ENCODE results near the gene CENPE. TPM values are rescaled to one million over a fixed set of nuclear protein-coding genes. Genes with fewer than 3 reads are reported as not detected.

Gene CENPE
- total and polyA plus RNA-seq, 7 experiments from 2014 or later, result 0.10 to 35.8 (median 1.3) TPM

DNA sequence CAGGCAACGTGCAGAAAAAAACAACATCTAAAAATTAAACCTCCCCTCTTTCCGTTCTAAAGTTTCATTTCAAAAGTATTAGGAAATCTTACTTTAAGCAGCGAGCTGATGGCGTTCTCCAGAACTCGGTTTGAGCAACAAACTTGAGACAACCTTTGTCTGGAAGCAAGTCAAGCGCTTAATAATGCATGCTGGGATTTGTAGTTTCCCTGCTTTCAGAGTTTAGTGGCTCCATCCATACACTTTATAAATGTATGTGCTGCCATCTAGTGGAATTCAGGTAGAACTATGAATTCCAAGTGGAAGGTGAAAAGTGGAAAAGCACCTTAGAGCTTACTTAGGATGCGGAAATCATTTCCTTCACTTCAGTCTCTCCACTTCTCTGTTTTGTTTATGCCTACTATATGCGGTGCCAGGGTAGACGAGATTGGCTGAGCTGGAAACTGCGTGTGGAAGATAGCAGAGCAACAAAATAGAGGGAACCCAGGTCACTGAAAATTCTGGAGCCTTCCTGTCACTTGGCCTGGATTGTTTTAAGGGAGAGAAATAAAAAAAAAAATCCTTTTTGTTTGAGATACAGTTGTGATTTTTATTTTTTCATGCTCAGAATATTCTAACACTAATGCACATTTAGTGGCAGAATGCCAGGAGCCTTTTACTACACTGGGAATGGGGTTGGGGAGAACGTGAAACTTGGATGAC is 98.3 kb downstream of the CENPE start, which contains the start of gene BDH2:
Gene BDH2, minus strand, starts transcription at position 144 of the 702 bp plus-strand sequence. CDS start 3,580 bp downstream, outside the sequence.
- H3K27me3 ChIP-seq (ENCODE audit: control insufficient read depth in 2 of 2, insufficient read depth in 2 of 2, low read length in 2 of 2), result no peaks in the 10 kb centered on the region
- CTCF ChIA-PET, result interaction anchor here (0.5 to 2.8 kb wide), 9 partner anchors 8 to 669 kb away, joined by 3 to 17 read pairs (median 3); no protein-coding TSS in a partner anchor
- Mint-ChIP-seq H3K27me3 (no peaks in the 10 kb centered on the region), H3K4me1 (peaks cover 22 to 45% (median 34%) of the 10 kb centered on the region in 7 donors), H3K27ac (peak within 1 kb of the TSS; percentile 81 to 95 (median 92)), H3K36me3 (peaks cover 0 to 12% (median 0%) of the 10 kb centered on the region in 5 donors), H3K9me3 (no peaks in the 10 kb centered on the region), H3K4me3 (peak within 1 kb of the TSS; percentile 88 to 100 (median 94))
- H3K4me3 ChIP-seq (ENCODE audit: low read length), result peak within 1 kb of the TSS; percentile 62
- no peaks in the 10 kb centered on the region for H3K9me3 ChIP-seq (ENCODE audit: control insufficient read depth in 2 of 3, low read length in 3 of 3)
- ATAC-seq (peak; percentile 100), DNase-seq (peak in 7 of 9 donors; percentile 72 to 86 (median 83))
- peak within 1 kb of the TSS; percentile 69 for H3K27ac ChIP-seq (ENCODE audit: low read depth, low read length)
- POLR2A ChIA-PET, result interaction anchor here (0.7 to 2.1 kb wide), 5 partner anchors 23 to 273 kb away, joined by 4 to 12 read pairs (median 4); partner anchors contain the start of genes SLC9B2 and UBE2D3
- H3K36me3 ChIP-seq (ENCODE audit: control insufficient read depth in 2 of 3, insufficient read depth in 3 of 3, low read length in 3 of 3), result no peaks in the 10 kb centered on the region
- peaks cover 4 to 11% of the 10 kb centered on the region in 2 donors for H3K4me1 ChIP-seq (ENCODE audit: control insufficient read depth in 2 of 2, insufficient read depth in 2 of 2, low read length in 2 of 2)
- intact Hi-C loops (cut with micrococcal nuclease), result loop anchor here (1.0 to 10.0 kb wide), 25 partner anchors 9 to 1935 kb away; partner anchors contain the start of genes CISD2 (in 2 of the 2), NFKB1 (in 2 of the 2), SLC39A8 (in 2 of the 2) and SLC9B1 (in 2 of the 2)

- CTCF ChIA-PET, result interaction anchor here (0.6 to 1.7 kb wide), 7 partner anchors 56 to 668 kb away, joined by 3 to 6 read pairs (median 3); no protein-coding TSS in a partner anchor
- ATAC-seq (no peak), DNase-seq (peak in 1 of 9 donors; percentile 2)
- no peaks in the 10 kb centered on the region for H3K9me3 ChIP-seq (ENCODE audit: control insufficient read depth in 2 of 3, low read length in 3 of 3)
- intact Hi-C loops (cut with micrococcal nuclease), result loop anchor here (1.0 to 10.0 kb wide), 25 partner anchors 8 to 1934 kb away; partner anchors contain the start of genes CISD2 (in 2 of the 2), NFKB1 (in 2 of the 2), SLC39A8 (in 2 of the 2) and SLC9B1 (in 2 of the 2)
- H3K4me1 Mint-ChIP-seq, result peaks cover 22 to 45% (median 34%) of the 10 kb centered on the region in 7 donors
- peaks cover 0 to 16% (median 3%) of the 10 kb centered on the region in 5 donors for H3K36me3 Mint-ChIP-seq
- H3K4me3 Mint-ChIP-seq, result peak overlapping the region; percentile 88 to 100 (median 94)
- no peaks in the 10 kb centered on the region for H3K9me3 Mint-ChIP-seq
- peaks cover 4 to 11% of the 10 kb centered on the region in 2 donors for H3K4me1 ChIP-seq (ENCODE audit: control insufficient read depth in 2 of 2, insufficient read depth in 2 of 2, low read length in 2 of 2)
- peak overlapping the region; percentile 81 to 95 (median 92) for H3K27ac Mint-ChIP-seq
- POLR2A ChIA-PET, result interaction anchor here (0.8 to 2.1 kb wide), 2 partner anchors 22 to 227 kb away, joined by 4 to 12 read pairs; partner anchors contain the start of gene SLC9B2
- H3K36me3 ChIP-seq (ENCODE audit: control insufficient read depth in 2 of 3, insufficient read depth in 3 of 3, low read length in 3 of 3), result no peaks in the 10 kb centered on the region
- no peaks in the 10 kb centered on the region for H3K27me3 Mint-ChIP-seq
- H3K27me3 ChIP-seq (ENCODE audit: control insufficient read depth in 2 of 2, insufficient read depth in 2 of 2, low read length in 2 of 2), result no peaks in the 10 kb centered on the region
- peak overlapping the region; percentile 69 for H3K27ac ChIP-seq (ENCODE audit: low read depth, low read length)
- peak overlapping the region; percentile 62 for H3K4me3 ChIP-seq (ENCODE audit: low read length)
Observed at GRCh38 chr4:103098756-103099440, 99.2 kb downstream of the CENPE start.

DNA sequence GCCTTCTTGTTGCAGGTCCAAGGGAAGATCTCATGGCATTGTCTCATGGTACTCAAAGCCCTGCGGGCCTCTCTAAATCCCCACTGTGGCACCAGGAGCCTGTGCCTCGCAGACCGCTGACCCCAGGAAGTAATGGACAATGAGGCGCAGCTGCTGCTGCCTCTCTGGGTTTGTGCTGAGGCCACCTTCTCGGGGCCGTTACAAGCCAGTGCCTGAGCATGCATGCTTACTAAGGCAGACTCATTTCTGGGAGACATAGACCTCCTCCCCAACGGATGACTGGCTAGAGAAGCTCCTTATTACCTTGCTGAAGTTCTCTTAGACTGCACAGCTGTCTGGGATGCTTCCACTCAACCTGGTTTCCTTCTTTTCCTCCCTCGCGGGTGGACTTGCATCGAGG is 99.8 kb downstream of the CENPE start:
- Histone ChIP-seq H3K4me3 (ENCODE audit: low read length) (peak overlapping the region; percentile 62), H3K9me3 (ENCODE audit: control insufficient read depth in 2 of 3, low read length in 3 of 3) (no peaks in the 10 kb centered on the region), H3K27ac (ENCODE audit: low read depth, low read length) (no peak overlapping the region), H3K36me3 (ENCODE audit: control insufficient read depth in 2 of 3, insufficient read depth in 3 of 3, low read length in 3 of 3) (no peaks in the 10 kb centered on the region), H3K27me3 (ENCODE audit: control insufficient read depth in 2 of 2, insufficient read depth in 2 of 2, low read length in 2 of 2) (no peaks in the 10 kb centered on the region), H3K4me1 (ENCODE audit: control insufficient read depth in 2 of 2, insufficient read depth in 2 of 2, low read length in 2 of 2) (peaks cover 4 to 11% of the 10 kb centered on the region in 2 donors)
- ChIA-PET CTCF (no interaction called here), POLR2A (no interaction called here)
- no peak for ATAC-seq
- no peaks in the 10 kb centered on the region for H3K27me3 Mint-ChIP-seq
- peaks cover 0 to 17% (median 5%) of the 10 kb centered on the region in 5 donors for H3K36me3 Mint-ChIP-seq
- peak overlapping the region in 2 of 9 donors; percentile 28 to 91 for H3K27ac Mint-ChIP-seq
- peak overlapping the region; percentile 88 to 100 (median 94) for H3K4me3 Mint-ChIP-seq
- peaks cover 22 to 45% (median 34%) of the 10 kb centered on the region in 7 donors for H3K4me1 Mint-ChIP-seq
- no peaks in the 10 kb centered on the region for H3K9me3 Mint-ChIP-seq
- no peak for DNase-seq
- intact Hi-C loops (cut with micrococcal nuclease), result loop anchor here (2.0 to 10.0 kb wide), 13 partner anchors 52 to 1934 kb away; partner anchors contain the start of genes NFKB1 (in 2 of the 2), CISD2 (in 1 of the 2), PPP3CA (in 1 of the 2) and SLC39A8 (in 1 of the 2)

DNA sequence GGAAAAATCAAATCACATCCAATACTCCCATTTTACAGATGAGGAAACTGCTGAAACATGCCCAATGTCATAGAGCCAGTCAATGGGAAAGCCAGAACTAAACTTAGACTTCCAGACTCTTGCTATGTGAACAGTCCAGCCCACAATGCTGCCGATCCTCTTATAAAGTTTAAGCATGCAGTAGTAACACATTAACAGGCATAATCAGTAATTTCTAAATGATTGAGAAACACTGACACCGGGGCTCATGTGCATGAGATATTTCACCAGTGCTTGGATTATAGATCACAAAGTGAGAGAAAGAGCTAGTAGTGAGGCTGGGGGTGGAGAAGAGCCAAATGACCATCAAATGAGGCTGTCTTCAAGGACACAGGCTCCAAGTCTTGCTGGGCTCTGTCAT is 101.0 kb downstream of the CENPE start:
- H3K27ac Mint-ChIP-seq, result peak overlapping the region in 2 of 9 donors; percentile 16 to 25
- peaks cover 0 to 2% (median 0%) of the 10 kb centered on the region in 11 donors for H3K9me3 Mint-ChIP-seq
- peaks cover 0 to 26% (median 5%) of the 10 kb centered on the region in 5 donors for H3K36me3 Mint-ChIP-seq
- peaks cover 23 to 49% (median 41%) of the 10 kb centered on the region in 7 donors for H3K4me1 Mint-ChIP-seq
- ChIA-PET POLR2A (no interaction called here), CTCF (interaction anchor here (0.6 kb wide), 1 partner anchor 51 kb away, joined by 3 read pairs; no protein-coding TSS in a partner anchor)
- Histone ChIP-seq H3K4me3 (ENCODE audit: low read length) (no peak overlapping the region), H3K9me3 (ENCODE audit: control insufficient read depth in 2 of 3, low read length in 3 of 3) (no peaks in the 10 kb centered on the region), H3K36me3 (ENCODE audit: control insufficient read depth in 2 of 3, insufficient read depth in 3 of 3, low read length in 3 of 3) (no peaks in the 10 kb centered on the region), H3K27ac (ENCODE audit: low read depth, low read length) (no peak overlapping the region), H3K4me1 (ENCODE audit: control insufficient read depth in 2 of 2, insufficient read depth in 2 of 2, low read length in 2 of 2) (peaks cover 4 to 11% of the 10 kb centered on the region in 2 donors), H3K27me3 (ENCODE audit: control insufficient read depth in 2 of 2, insufficient read depth in 2 of 2, low read length in 2 of 2) (no peaks in the 10 kb centered on the region)
- no peaks in the 10 kb centered on the region for H3K27me3 Mint-ChIP-seq
- H3K4me3 Mint-ChIP-seq, result peak overlapping the region in 2 of 10 donors; percentile 3 to 13
- intact Hi-C loops (cut with micrococcal nuclease), result loop anchor here (5.0 to 10.0 kb wide), 4 partner anchors 302 to 1932 kb away; partner anchors contain the start of gene NFKB1 (in 2 of the 2)
- no peak for ATAC-seq
- DNase-seq, result no peak

- H3K27me3 Mint-ChIP-seq, result no peaks in the 10 kb centered on the region
- no peak overlapping the region for H3K4me3 Mint-ChIP-seq
- Histone ChIP-seq H3K27me3 (ENCODE audit: control insufficient read depth in 2 of 2, insufficient read depth in 2 of 2, low read length in 2 of 2) (no peaks in the 10 kb centered on the region), H3K36me3 (ENCODE audit: control insufficient read depth in 2 of 3, insufficient read depth in 3 of 3, low read length in 3 of 3) (peaks cover 0 to 10% (median 5%) of the 10 kb centered on the region in 3 experiments), H3K27ac (ENCODE audit: low read depth, low read length) (no peak overlapping the region), H3K4me3 (ENCODE audit: low read length) (no peak overlapping the region), H3K4me1 (ENCODE audit: control insufficient read depth in 2 of 2, insufficient read depth in 2 of 2, low read length in 2 of 2) (peaks cover 4 to 11% of the 10 kb centered on the region in 2 donors), H3K9me3 (ENCODE audit: control insufficient read depth in 2 of 3, low read length in 3 of 3) (no peaks in the 10 kb centered on the region)
- peaks cover 0 to 2% (median 0%) of the 10 kb centered on the region in 11 donors for H3K9me3 Mint-ChIP-seq
- ChIA-PET POLR2A (no interaction called here), CTCF (interaction anchor here (1.3 to 1.8 kb wide), 3 partner anchors 12 to 51 kb away, joined by 4 to 9 read pairs (median 5); no protein-coding TSS in a partner anchor)
- H3K36me3 Mint-ChIP-seq, result peaks cover 5 to 43% (median 15%) of the 10 kb centered on the region in 5 donors
- ATAC-seq (no peak), DNase-seq (no peak)
- H3K27ac Mint-ChIP-seq, result no peak overlapping the region
- H3K4me1 Mint-ChIP-seq, result peaks cover 26 to 55% (median 46%) of the 10 kb centered on the region in 7 donors
- intact Hi-C loops (cut with micrococcal nuclease), result loop anchor here (5.0 to 10.0 kb wide), 4 partner anchors 300 to 1930 kb away; partner anchors contain the start of gene NFKB1 (in 2 of the 2)
Observed at GRCh38 chr4:103095080-103095479, 103.1 kb downstream of the CENPE start.

Data from naive thymus-derived CD4-positive, alpha-beta T cell (primary cell).